Skeletal muscle satellite cell (primary cell): ENCODE results near the gene RFC3. TPM values are rescaled to one million over a fixed set of nuclear protein-coding genes. Genes with fewer than 3 reads are reported as not detected.
"Not testable (repeated sequence)": the region's sequence is repeated elsewhere in the genome, so short reads cannot be mapped to it uniquely, and the experiment has no call there.

ENCODE experiments used
- H3K27me3 ChIP-seq: 2 replicates; pipeline ENCODE4 v1.7.0; 2013; ENCODE audit warnings: low read length; ENCODE audit not compliant: control insufficient read depth, insufficient read depth
- H3K36me3 ChIP-seq: 2 replicates; pipeline ENCODE4 v1.7.0; 2013; ENCODE audit warnings: mild to moderate bottlenecking, control low read depth, low read length; ENCODE audit not compliant: insufficient read depth
- H3K4me1 ChIP-seq: 2 replicates; pipeline ENCODE4 v1.7.0; 2013; ENCODE audit warnings: low read length; ENCODE audit not compliant: control insufficient read depth, insufficient read depth
- H3K4me2 ChIP-seq: 2 replicates; pipeline ENCODE4 v1.7.0; 2013; ENCODE audit warnings: mild to moderate bottlenecking, low read length
- H3K4me3 ChIP-seq: 2 replicates; pipeline ENCODE4 v1.7.0; 2013; ENCODE audit warnings: low read length
- H3K9ac ChIP-seq: 2 replicates; pipeline ENCODE4 v1.7.0; 2013; ENCODE audit warnings: mild to moderate bottlenecking, low read depth, low read length, moderate library complexity
- H3K9me3 ChIP-seq: replicated peaks from 2 replicates; pipeline ENCODE4 v1.7.0; 2013; ENCODE audit warnings: mild to moderate bottlenecking, control low read depth, low read length
- total RNA-seq: library from RNA; depleted of rRNA; stranded (reverse); fragments of >200 nt; gene quantifications from 2 replicates; pipeline ENCODE4 v1.2.3, GENCODE V29; 2012; rRNA removed

Gene RFC3
- total RNA-seq: 19.8 and 22.5 TPM in 2 replicates

- Histone ChIP-seq H3K4me1 (no peaks in the 10 kb centered on the region), H3K4me3 (peak within 1 kb of the TSS; percentile 89), H3K9ac (peak within 1 kb of the TSS; percentile 85), H3K27me3 (peaks cover 6% of the 10 kb centered on the region), H3K9me3 (no peaks in the 10 kb centered on the region), H3K4me2 (peak within 1 kb of the TSS; percentile 92), H3K36me3 (no peaks in the 10 kb centered on the region)
These were observed at the start of gene RFC3 for GRCh38 chr13:33817901-33818706. TSS of gene RFC3 (plus strand) at chr13:33818149. CDS start at chr13:33818179, 30 bp downstream.

DNA sequence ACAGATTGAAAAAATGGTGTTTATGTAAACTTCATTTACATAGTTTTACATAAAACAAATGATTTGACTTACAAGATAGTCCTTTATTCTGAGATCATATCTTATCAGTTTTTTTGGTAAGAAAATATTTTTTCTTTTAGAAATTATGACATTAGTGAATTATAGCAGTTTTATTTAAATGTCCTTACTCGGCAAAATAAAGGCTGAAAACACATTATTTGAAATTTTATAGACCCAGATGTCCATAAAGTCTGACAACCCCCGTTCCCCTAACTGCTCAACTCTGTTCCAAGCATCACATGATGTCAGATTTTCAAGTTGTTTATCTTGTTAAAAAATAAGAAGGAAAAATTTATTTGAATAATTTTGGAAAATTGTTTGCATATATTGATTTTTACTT lies 46.7 kb upstream of the RFC3 start:
- H3K27me3 ChIP-seq: peaks cover 18% of the 10 kb centered on the region
- no peak overlapping the region for H3K4me3 ChIP-seq
- no peaks in the 10 kb centered on the region for H3K4me1 ChIP-seq
- H3K9ac ChIP-seq: no peak overlapping the region
- H3K4me2 ChIP-seq: no peak overlapping the region
- no peaks in the 10 kb centered on the region for H3K36me3 ChIP-seq
- H3K9me3 ChIP-seq: no peaks in the 10 kb centered on the region

DNA sequence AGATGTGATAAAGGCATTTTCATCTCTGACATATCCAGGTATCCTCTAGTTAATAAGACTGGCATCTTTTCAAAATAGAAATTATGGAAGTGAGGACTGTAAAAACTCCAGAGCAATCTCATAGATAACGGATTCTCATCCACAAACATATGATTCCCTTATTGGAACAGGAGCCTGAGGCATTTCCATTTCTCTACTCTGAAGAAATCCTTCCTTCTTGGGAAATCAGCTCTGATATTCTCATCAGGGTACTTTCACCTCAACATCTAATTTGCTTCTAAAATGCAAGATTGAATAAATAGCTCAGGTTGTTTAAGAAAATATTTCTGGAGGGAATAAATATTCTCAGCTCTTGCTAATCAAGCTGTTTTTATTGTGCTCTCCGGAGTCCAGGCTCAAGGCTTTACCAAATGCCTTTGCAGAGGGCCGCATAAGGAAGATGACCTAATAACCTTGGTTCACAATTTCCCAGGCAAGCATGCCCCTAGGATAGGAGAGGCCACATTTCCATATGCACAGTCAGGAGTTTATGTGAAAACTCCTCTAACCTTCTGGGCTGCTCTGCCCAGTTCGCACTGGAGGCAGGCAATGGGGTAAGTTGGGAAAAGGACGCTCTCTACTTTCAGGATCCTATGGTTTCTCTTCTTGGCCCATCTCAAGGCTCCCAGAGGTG lies 44.0 kb upstream of the RFC3 start:
- Histone ChIP-seq H3K9me3 (no peaks in the 10 kb centered on the region), H3K4me3 (no peak overlapping the region), H3K4me1 (no peaks in the 10 kb centered on the region), H3K36me3 (no peaks in the 10 kb centered on the region), H3K27me3 (peaks cover 26% of the 10 kb centered on the region), H3K9ac (no peak overlapping the region), H3K4me2 (no peak overlapping the region)

DNA sequence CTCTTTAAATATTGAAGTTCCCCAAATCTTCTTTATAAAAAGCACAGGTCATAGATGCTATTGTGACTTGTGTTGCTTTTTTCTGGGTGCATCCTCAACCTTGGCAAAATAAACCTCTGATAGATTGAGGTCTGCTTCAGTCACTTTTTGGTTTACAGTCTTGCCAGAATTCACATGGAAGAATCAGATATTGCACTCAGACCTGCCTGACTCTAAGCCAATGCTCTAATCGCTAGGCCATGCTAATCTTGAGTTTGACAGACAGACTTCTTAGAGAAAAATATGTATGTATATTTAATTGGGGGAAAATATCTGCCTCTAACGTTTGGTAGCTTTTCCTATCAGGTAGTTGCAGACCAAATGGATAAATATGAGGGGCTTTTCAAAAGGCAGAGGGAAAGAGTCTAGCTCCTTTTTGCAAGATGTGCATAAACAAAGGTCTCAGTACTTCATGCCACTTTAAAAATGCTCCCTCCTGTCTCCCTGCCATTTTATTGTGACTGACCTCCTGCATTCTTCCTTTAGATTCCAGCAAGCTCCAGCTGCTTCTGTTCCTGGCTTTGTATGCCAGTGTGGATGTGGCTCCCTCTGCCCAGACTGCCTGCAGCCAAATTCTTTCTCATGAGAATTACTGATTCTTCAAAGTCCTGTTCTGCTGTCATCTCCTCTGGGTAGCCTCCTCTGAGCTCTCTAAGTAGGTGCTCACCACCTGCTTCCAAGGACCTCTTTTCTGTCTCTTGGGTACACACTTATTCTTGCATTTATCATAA lies 42.4 kb upstream of the RFC3 start:
- Histone ChIP-seq H3K9ac (no peak overlapping the region), H3K4me1 (no peaks in the 10 kb centered on the region), H3K27me3 (peaks cover 26% of the 10 kb centered on the region), H3K4me3 (no peak overlapping the region), H3K36me3 (no peaks in the 10 kb centered on the region), H3K4me2 (no peak overlapping the region), H3K9me3 (no peaks in the 10 kb centered on the region)

DNA sequence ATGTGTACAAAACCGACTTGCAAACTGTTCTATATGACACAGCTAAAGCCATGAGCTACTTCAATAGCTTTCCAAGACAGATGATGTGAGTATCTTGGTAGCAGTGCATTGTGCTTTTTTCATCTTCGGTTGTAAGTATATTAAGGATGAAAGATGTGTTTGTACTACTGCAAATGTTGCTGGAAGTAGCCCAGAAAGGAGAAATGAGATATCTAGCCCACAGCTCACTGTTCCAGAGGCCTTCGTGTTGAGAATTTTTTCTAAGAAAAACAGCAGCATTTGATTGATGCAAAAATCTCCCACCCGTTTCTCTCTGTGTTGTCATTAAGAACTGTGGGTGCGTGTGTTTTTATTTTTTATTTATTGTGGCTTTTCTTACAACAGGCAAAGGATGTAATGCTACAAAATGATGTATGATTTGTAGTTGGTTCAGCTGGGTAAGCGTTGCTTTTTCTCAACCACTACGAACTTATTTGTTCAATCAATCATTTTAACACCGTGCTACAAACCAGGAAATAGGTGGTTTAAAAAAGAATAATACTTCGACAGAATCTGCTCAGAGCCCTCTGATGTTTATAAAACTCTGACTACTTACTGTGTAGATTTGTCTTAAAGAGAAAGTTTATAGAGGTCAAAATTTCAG lies 41.6 kb upstream of the RFC3 start:
- no peaks in the 10 kb centered on the region for H3K36me3 ChIP-seq
- no peaks in the 10 kb centered on the region for H3K9me3 ChIP-seq

DNA sequence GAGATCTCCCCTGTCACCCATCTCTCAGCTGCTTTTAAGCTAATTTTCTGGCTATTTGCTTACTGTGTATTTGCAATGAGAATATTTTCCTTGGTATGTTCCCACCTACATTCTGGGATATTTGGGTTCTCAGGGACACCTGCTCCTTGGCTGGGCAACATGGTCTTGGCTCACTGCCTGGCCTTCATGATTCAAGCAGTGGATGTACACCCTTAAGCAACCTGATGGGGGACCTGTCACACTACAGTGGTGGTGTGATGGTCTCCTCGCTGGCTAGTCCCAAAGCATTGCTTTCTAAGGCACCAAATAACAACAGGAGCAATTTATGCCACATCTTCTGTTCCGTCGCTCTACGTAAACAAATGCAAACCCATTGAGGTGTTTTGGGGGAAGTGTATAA lies 35.3 kb upstream of the RFC3 start:
- Histone ChIP-seq H3K9ac (no peak overlapping the region), H3K36me3 (no peaks in the 10 kb centered on the region)

More for the DNA sequence above, 41.6 kb upstream of the RFC3 start:
- no peak overlapping the region for H3K9ac ChIP-seq
- no peaks in the 10 kb centered on the region for H3K4me1 ChIP-seq
- peaks cover 26% of the 10 kb centered on the region for H3K27me3 ChIP-seq
- no peak overlapping the region for H3K4me3 ChIP-seq
- no peak overlapping the region for H3K4me2 ChIP-seq

DNA sequence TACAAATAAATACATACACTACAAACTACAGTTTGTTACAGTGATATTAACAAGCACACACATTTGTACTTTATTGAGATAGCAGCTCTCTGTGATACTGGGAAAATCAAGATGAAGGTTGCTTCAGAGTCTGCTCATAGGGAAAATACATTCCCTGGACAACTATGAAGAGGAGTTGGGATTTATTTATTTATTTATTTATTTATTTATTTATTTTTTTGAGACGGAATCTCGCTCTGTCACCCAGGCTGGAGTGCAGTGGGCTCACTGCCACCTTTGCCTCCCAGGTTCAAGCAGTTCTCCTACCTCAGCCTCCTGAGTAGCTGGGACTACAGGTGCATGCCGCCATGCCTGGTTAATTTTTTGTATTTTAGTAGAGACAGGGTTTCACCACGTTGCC lies 34.7 kb upstream of the RFC3 start:
- H3K4me2 ChIP-seq, H3K9ac ChIP-seq, H3K4me3 ChIP-seq, H3K27me3 ChIP-seq, H3K9me3 ChIP-seq, H3K4me1 ChIP-seq, H3K36me3 ChIP-seq: not testable (repeated sequence)

More for the DNA sequence above, 35.3 kb upstream of the RFC3 start:
- Histone ChIP-seq H3K4me2 (no peak overlapping the region), H3K9me3 (no peaks in the 10 kb centered on the region), H3K4me3 (no peak overlapping the region), H3K4me1 (no peaks in the 10 kb centered on the region), H3K27me3 (peaks cover 8% of the 10 kb centered on the region)

GRCh38 chr13:33784738-33785137 lies 33.2 kb upstream of the RFC3 start:
- no peak overlapping the region for H3K9ac ChIP-seq
- H3K4me1 ChIP-seq: no peaks in the 10 kb centered on the region
- H3K27me3 ChIP-seq: no peaks in the 10 kb centered on the region
- no peaks in the 10 kb centered on the region for H3K36me3 ChIP-seq
- H3K9me3 ChIP-seq: no peaks in the 10 kb centered on the region
- no peak overlapping the region for H3K4me3 ChIP-seq
- no peak overlapping the region for H3K4me2 ChIP-seq

- no peak overlapping the region for H3K4me3 ChIP-seq
- H3K9ac ChIP-seq: no peak overlapping the region
- H3K4me2 ChIP-seq: no peak overlapping the region
These were observed 32.6 kb upstream of the RFC3 start for GRCh38 chr13:33785384-33785783.

DNA sequence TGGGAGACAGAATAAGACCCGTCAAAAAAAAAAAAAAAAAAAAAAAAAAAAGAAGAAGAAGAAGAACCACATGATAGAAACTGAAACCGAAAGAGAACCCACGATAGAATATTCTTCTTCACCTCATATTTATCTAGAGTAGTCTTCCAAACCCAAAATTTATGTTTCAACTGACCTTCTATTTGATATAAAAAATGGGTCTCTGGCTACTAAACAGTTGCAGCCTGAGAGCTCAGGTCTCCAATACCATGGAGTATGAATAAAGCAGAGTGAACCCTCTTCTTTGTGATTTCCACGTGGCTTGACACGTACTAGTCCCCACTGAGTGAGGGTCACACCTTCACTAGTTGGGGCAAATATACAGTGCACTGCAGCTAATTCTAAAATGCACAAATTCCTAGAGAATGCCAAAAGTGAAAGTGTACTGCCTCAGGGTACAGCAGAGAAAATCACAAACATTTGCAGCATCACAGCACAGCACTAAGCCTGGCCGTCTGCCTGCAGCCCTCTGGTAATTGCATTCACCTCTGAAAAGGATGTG lies 30.8 kb upstream of the RFC3 start:
- H3K9ac ChIP-seq: peak overlapping the region; percentile 46
- H3K27me3 ChIP-seq: no peaks in the 10 kb centered on the region
- no peaks in the 10 kb centered on the region for H3K36me3 ChIP-seq
- H3K4me2 ChIP-seq: peak overlapping the region; percentile 78
- no peaks in the 10 kb centered on the region for H3K9me3 ChIP-seq
- H3K4me1 ChIP-seq: no peaks in the 10 kb centered on the region
- H3K4me3 ChIP-seq: peak overlapping the region; percentile 44

More at GRCh38 chr13:33785384-33785783, 32.6 kb upstream of the RFC3 start:
- Histone ChIP-seq H3K27me3 (no peaks in the 10 kb centered on the region), H3K9me3 (no peaks in the 10 kb centered on the region), H3K4me1 (no peaks in the 10 kb centered on the region), H3K36me3 (no peaks in the 10 kb centered on the region)
